ENCODE data around the gene SERTAD1.
A peak's percentile ranks its signal among the peaks of the same experiment; 100 is the strongest.
"Not testable (repeated sequence)": the region's sequence is repeated elsewhere in the genome, so short reads cannot be mapped to it uniquely, and the experiment has no call there.

SERTAD1 gene

GRCh38 chr19:40425450-40426287, at the start of gene SERTAD1:
Gene SERTAD1, minus strand, starts transcription at chr19:40425992. Its CDS starts 2,446 bp downstream, at chr19:40423546.
- peak; percentile 99 for DNase-seq (ENCODE audit: low spot score)

GRCh38 chr19:40474737-40475136, 48.9 kb upstream of the SERTAD1 start:
- DNase-seq (ENCODE audit: low spot score): no peak

- DNase-seq (ENCODE audit: low spot score): no peak
Observed at GRCh38 chr19:40472516-40472915, 46.7 kb upstream of the SERTAD1 start.

GRCh38 chr19:40471111-40471510, 45.3 kb upstream of the SERTAD1 start:
- no peak for DNase-seq (ENCODE audit: low spot score)

- no peak for DNase-seq (ENCODE audit: low spot score)
Observed at GRCh38 chr19:40469011-40469410, 43.2 kb upstream of the SERTAD1 start.

GRCh38 chr19:40466985-40467734, 41.4 kb upstream of the SERTAD1 start, which contains the start of gene SPTBN4:
Gene SPTBN4, plus strand, starts transcription at chr19:40467001. Its CDS starts 5,621 bp downstream, at chr19:40472622.
- DNase-seq (ENCODE audit: low spot score): no peak

GRCh38 chr19:40466219-40466984, 40.6 kb upstream of the SERTAD1 start:
- DNase-seq (ENCODE audit: low spot score): no peak

- peak; percentile 94 for DNase-seq (ENCODE audit: low spot score)
Observed at GRCh38 chr19:40465557-40466218, 39.9 kb upstream of the SERTAD1 start, which contains the start of gene BLVRB. Gene BLVRB, minus strand, starts transcription at chr19:40465745. Its CDS starts 57 bp downstream, at chr19:40465688.

GRCh38 chr19:40465025-40465556, 39.3 kb upstream of the SERTAD1 start:
- DNase-seq (ENCODE audit: low spot score): peak; percentile 44

- DNase-seq (ENCODE audit: low spot score): peak; percentile 82
Observed at GRCh38 chr19:40464059-40465024, 38.5 kb upstream of the SERTAD1 start.

GRCh38 chr19:40463587-40464037, 37.8 kb upstream of the SERTAD1 start:
- not testable (repeated sequence) for DNase-seq (ENCODE audit: low spot score)

- no peak for DNase-seq (ENCODE audit: low spot score)
Observed at GRCh38 chr19:40461669-40462221, 36.0 kb upstream of the SERTAD1 start.

- no peak for DNase-seq (ENCODE audit: low spot score)
Observed at GRCh38 chr19:40460185-40460584, 34.4 kb upstream of the SERTAD1 start.

- DNase-seq (ENCODE audit: low spot score): no peak
Observed at GRCh38 chr19:40458597-40458974, 32.8 kb upstream of the SERTAD1 start.

GRCh38 chr19:40457953-40458596, 32.3 kb upstream of the SERTAD1 start:
- DNase-seq (ENCODE audit: low spot score): no peak

GRCh38 chr19:40457048-40457447, 31.3 kb upstream of the SERTAD1 start:
- no peak for DNase-seq (ENCODE audit: low spot score)

- not testable (repeated sequence) for DNase-seq (ENCODE audit: low spot score)
Observed at GRCh38 chr19:40453943-40454342, 28.2 kb upstream of the SERTAD1 start.

- DNase-seq (ENCODE audit: low spot score): no peak
Observed at GRCh38 chr19:40453151-40453735, 27.5 kb upstream of the SERTAD1 start.

- no peak for DNase-seq (ENCODE audit: low spot score)
Observed at GRCh38 chr19:40452016-40452415, 26.2 kb upstream of the SERTAD1 start.
